Gastroesophageal sphincter (tissue), 3 donors: Measurements from ENCODE around the gene UCP2.

Experiments
- CTCF ChIP-seq, 4 experiments: fragments of 200-600 bp in 2 of 4; fragments of 450-650 bp in 2 of 4; sonication (generic) in 1 of 4; IDR thresholded peaks; one replicate each; pipeline ENCODE4 v1.5.1; 2017 to 2019; ENCODE audit warnings: antibody characterized with exemption in 4 of 4, mild to moderate bottlenecking in 2 of 4, moderate library complexity in 2 of 4
- EP300 ChIP-seq: sonication (generic); formaldehyde crosslinking; IDR thresholded peaks from one replicate; pipeline ENCODE4 v1.6.1; 2017; ENCODE audit warnings: antibody characterized with exemption, mild to moderate bottlenecking
- POLR2A ChIP-seq, 2 donors: fragments of 450-650 bp; IDR thresholded peaks; one replicate each; pipeline ENCODE4 v1.6.1; 2017; ENCODE audit warnings: antibody characterized with exemption in 2 of 2, mild to moderate bottlenecking in 2 of 2, moderate library complexity in 1 of 2
- POLR2AphosphoS5 ChIP-seq: sonication (generic); formaldehyde crosslinking; IDR thresholded peaks from one replicate; pipeline ENCODE4 v1.6.1; 2017; ENCODE audit warnings: antibody characterized with exemption

GRCh38 chr11:73946798-73947458 is 35.7 kb downstream of the UCP2 start:
- no peak for TF ChIP-seq CTCF (IDR thresholded peaks at IDR 0.05)
- no peak for TF ChIP-seq POLR2AphosphoS5
- TF ChIP-seq POLR2A (IDR thresholded peaks at IDR 0.05) = no peak
- no peak for TF ChIP-seq EP300
